ENCODE measurements around the gene SEMA4C. TPM values are rescaled to one million over a fixed set of nuclear protein-coding genes. Genes with fewer than 3 reads are reported as not detected.
"Not testable (repeated sequence)": the region's sequence is repeated elsewhere in the genome, so short reads cannot be mapped to it uniquely, and the experiment has no call there.

SEMA4C gene
- polyA plus RNA-seq, 4 donors: 0.45 to 26.8 (median 11.2) TPM

DNA sequence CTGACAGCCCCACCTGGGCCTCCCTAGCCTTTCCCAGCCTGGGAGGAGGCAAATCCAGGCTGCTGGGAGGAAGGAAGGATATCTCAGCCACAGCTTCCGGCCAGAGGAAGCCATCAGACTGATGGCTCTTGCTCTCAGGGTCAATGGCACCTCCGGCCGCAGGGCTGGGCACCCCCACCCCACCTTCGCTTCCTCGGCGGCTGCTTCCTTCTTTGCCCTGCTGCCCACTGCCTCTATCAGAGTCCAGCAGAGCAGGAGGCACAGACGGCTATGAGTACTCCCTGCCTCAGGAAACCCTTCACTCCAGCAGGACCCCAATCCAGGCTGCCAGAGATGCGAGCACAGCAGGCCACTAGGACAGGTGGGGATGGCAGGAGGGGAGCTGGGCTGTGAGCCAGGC, 3.3 kb downstream of the SEMA4C start:
- no peak overlapping the region for H3K27ac ChIP-seq (ENCODE audit: low read depth in 1 of 3, low read length in 2 of 3)
- peaks cover 0 to 57% (median 2%) of the 10 kb centered on the region in 3 donors for H3K36me3 ChIP-seq (ENCODE audit: control insufficient read depth in 3 of 3, insufficient read depth in 2 of 3, low read depth in 1 of 3, low read length in 3 of 3)
- no peak for FAIRE-seq
- H3K4me1 ChIP-seq (ENCODE audit: control insufficient read depth in 3 of 3, insufficient read depth in 2 of 3, low read depth in 1 of 3, low read length in 2 of 3): peaks cover 0 to 32% (median 6%) of the 10 kb centered on the region in 3 donors
- no peaks in the 10 kb centered on the region for H3K27me3 ChIP-seq (ENCODE audit: control insufficient read depth in 3 of 3, insufficient read depth in 3 of 3, low read length in 3 of 3)
- 62 to 87% (median 66%) methylated on average over 4 to 8 of the region's 8 CpGs for WGBS, 3 donors
- H3K4me3 ChIP-seq (ENCODE audit: low read depth in 1 of 3, low read length in 3 of 3): no peak overlapping the region
- no peaks in the 10 kb centered on the region for H3K9me3 ChIP-seq (ENCODE audit: control insufficient read depth in 2 of 2, insufficient read depth in 1 of 2, low read depth in 1 of 2, low read length in 1 of 2)
- DNase-seq: no peak

DNA sequence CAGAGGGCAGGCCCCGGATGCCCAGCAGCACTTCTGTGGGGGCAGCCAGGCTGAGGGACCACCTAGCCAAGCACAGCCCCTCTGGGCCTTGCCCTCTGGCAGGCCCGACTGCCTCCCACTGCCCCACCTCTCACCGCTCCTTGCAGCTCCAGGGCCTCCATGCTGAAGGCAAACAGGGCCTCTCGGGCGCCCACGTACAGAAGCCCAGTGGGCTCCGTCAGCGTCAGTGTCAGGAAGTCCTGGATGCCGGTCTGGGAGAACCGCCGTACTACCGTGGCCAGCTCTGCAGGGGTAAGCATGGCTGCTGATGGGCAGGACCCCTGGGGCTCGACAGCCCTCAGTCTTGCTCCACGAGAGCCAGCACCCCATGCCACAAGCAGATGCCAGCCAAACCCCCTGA, 3.7 kb downstream of the SEMA4C start:
- FAIRE-seq (no peak), DNase-seq (no peak)
- H3K27ac ChIP-seq (ENCODE audit: low read depth in 1 of 3, low read length in 2 of 3): no peak overlapping the region
- H3K9me3 ChIP-seq (ENCODE audit: control insufficient read depth in 2 of 2, insufficient read depth in 1 of 2, low read depth in 1 of 2, low read length in 1 of 2): no peaks in the 10 kb centered on the region
- H3K4me1 ChIP-seq (ENCODE audit: control insufficient read depth in 3 of 3, insufficient read depth in 2 of 3, low read depth in 1 of 3, low read length in 2 of 3): peaks cover 0 to 36% (median 6%) of the 10 kb centered on the region in 3 donors
- WGBS, 3 donors: 76 to 90% (median 87%) methylated on average over 13 to 14 of the region's 14 CpGs
- H3K27me3 ChIP-seq (ENCODE audit: control insufficient read depth in 3 of 3, insufficient read depth in 3 of 3, low read length in 3 of 3): no peaks in the 10 kb centered on the region
- peaks cover 0 to 62% (median 2%) of the 10 kb centered on the region in 3 donors for H3K36me3 ChIP-seq (ENCODE audit: control insufficient read depth in 3 of 3, insufficient read depth in 2 of 3, low read depth in 1 of 3, low read length in 3 of 3)
- no peak overlapping the region for H3K4me3 ChIP-seq (ENCODE audit: low read depth in 1 of 3, low read length in 3 of 3)

DNA sequence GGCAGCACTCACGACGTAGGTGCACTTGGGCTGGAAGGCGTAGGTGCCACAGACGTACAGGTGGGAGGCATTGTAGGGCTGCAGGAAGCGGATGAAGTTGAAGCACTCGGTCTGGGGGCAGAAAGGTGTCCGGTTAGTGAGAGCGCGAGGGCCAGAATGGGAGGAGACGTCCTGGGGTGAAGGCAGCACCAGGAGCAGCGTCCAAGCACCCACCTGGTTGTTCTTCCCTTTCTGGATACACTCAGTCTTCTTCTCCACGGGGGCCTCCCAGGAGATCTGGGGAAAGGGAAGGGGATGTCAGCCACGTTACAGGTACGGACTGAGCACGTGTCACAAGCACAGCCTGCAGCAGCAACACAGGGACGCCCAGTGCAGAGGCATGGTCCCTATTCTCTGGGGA, 4.2 kb downstream of the SEMA4C start:
- no peak overlapping the region for H3K4me3 ChIP-seq (ENCODE audit: low read depth in 1 of 3, low read length in 3 of 3)
- WGBS, 3 donors: 82 to 92% (median 90%) methylated on average over 16 of the region's 16 CpGs
- H3K27ac ChIP-seq (ENCODE audit: low read depth in 1 of 3, low read length in 2 of 3): no peak overlapping the region
- DNase-seq (no peak), FAIRE-seq (no peak)
- H3K4me1 ChIP-seq (ENCODE audit: control insufficient read depth in 3 of 3, insufficient read depth in 2 of 3, low read depth in 1 of 3, low read length in 2 of 3): peaks cover 0 to 32% (median 6%) of the 10 kb centered on the region in 3 donors
- H3K27me3 ChIP-seq (ENCODE audit: control insufficient read depth in 3 of 3, insufficient read depth in 3 of 3, low read length in 3 of 3): no peaks in the 10 kb centered on the region
- no peaks in the 10 kb centered on the region for H3K9me3 ChIP-seq (ENCODE audit: control insufficient read depth in 2 of 2, insufficient read depth in 1 of 2, low read depth in 1 of 2, low read length in 1 of 2)
- peaks cover 0 to 67% (median 2%) of the 10 kb centered on the region in 3 donors for H3K36me3 ChIP-seq (ENCODE audit: control insufficient read depth in 3 of 3, insufficient read depth in 2 of 3, low read depth in 1 of 3, low read length in 3 of 3)

DNA sequence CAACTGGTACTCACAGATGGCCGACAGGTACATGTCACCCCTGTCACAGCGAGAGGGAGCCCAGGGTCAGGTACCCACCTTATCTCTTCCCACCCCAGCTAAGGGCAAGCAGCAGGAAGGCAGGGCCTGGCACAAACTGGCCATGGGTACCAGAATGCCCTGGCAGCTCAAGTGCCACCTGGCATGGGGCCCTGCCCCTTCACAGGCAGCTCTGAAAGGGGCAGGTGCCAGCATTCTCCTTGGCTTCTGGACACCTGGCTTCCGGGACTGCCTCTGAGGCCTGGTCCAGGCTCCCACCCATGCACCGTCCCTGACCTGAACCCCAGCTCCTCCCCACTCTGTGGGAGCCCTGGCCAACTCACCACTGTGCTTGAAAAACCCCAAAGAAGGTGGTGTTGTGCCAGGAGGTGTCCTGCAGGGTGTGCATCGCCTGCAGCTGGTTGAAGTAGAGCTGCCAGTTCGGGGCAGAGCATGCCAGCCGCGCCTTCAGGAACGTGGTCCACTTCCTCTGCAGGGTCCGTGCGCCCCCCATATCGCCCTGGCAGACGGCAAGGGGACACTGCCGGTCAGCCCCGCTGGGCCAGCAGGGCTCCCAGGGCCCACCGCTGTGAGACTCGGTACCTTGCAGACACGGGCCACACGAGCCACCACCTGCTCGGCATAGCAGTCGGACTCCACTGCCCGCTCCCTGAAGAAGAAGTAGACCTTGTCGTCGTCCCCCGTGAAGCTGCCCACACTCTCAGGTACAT, 5.4 kb downstream of the SEMA4C start:
- WGBS, 3 donors: 84 to 86% (median 85%) methylated on average over 25 of the region's 25 CpGs
- no peak for DNase-seq
- peaks cover 0 to 75% (median 2%) of the 10 kb centered on the region in 3 donors for H3K36me3 ChIP-seq (ENCODE audit: control insufficient read depth in 3 of 3, insufficient read depth in 2 of 3, low read depth in 1 of 3, low read length in 3 of 3)

DNA sequence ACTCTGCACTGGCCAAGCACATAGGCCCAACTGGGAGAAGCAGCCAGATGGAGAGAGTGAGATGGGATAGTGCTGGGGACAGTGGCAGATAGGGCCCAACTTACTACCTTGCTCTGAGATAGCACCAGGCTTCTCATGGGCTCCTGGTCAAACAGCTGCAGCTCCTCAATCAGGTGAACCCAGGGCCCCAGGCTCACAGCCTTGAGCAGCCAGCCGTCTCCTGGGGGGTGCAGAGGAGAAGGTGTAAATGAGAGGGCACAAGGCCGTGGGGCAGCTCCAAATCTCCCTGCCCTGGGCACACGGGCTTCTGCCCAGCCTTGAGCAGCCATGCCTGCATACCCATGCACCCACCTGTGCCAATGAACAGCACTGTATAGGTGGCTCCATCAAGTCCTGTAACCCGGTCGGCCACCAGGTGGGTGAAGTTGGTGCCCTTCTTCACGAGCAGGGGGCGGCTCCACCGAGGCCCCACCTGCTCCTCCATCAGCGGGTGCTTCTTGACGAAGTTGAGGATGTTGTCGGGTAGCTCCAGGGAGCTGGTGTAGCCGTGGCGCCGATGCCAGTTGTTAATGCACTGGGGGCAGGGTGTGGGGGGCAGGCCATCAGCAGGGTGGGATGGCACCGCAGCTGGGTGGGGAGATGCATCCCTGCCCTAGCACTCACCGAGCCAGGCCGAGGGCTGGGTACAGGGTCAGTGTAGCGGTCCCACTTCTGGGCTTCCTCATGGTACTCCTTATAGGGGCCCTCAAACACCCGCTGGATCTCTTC, 6.1 kb downstream of the SEMA4C start:
- no peak overlapping the region for H3K4me3 ChIP-seq (ENCODE audit: low read depth in 1 of 3, low read length in 3 of 3)
- peaks cover 0 to 75% (median 2%) of the 10 kb centered on the region in 3 donors for H3K36me3 ChIP-seq (ENCODE audit: control insufficient read depth in 3 of 3, insufficient read depth in 2 of 3, low read depth in 1 of 3, low read length in 3 of 3)
- no peaks in the 10 kb centered on the region for H3K27me3 ChIP-seq (ENCODE audit: control insufficient read depth in 3 of 3, insufficient read depth in 3 of 3, low read length in 3 of 3)
- peaks cover 0 to 34% (median 6%) of the 10 kb centered on the region in 3 donors for H3K4me1 ChIP-seq (ENCODE audit: control insufficient read depth in 3 of 3, insufficient read depth in 2 of 3, low read depth in 1 of 3, low read length in 2 of 3)
- H3K9me3 ChIP-seq (ENCODE audit: control insufficient read depth in 2 of 2, insufficient read depth in 1 of 2, low read depth in 1 of 2, low read length in 1 of 2): no peaks in the 10 kb centered on the region
- 89 to 92% (median 89%) methylated on average over 18 to 19 of the region's 19 CpGs for WGBS, 3 donors
- FAIRE-seq: no peak
- no peak overlapping the region for H3K27ac ChIP-seq (ENCODE audit: low read depth in 1 of 3, low read length in 2 of 3)
- no peak for DNase-seq

More for the DNA sequence above, 5.4 kb downstream of the SEMA4C start:
- H3K4me1 ChIP-seq (ENCODE audit: control insufficient read depth in 3 of 3, insufficient read depth in 2 of 3, low read depth in 1 of 3, low read length in 2 of 3): peaks cover 0 to 28% (median 6%) of the 10 kb centered on the region in 3 donors
- no peaks in the 10 kb centered on the region for H3K27me3 ChIP-seq (ENCODE audit: control insufficient read depth in 3 of 3, insufficient read depth in 3 of 3, low read length in 3 of 3)
- no peak overlapping the region for H3K4me3 ChIP-seq (ENCODE audit: low read depth in 1 of 3, low read length in 3 of 3)
- no peak overlapping the region for H3K27ac ChIP-seq (ENCODE audit: low read depth in 1 of 3, low read length in 2 of 3)
- no peaks in the 10 kb centered on the region for H3K9me3 ChIP-seq (ENCODE audit: control insufficient read depth in 2 of 2, insufficient read depth in 1 of 2, low read depth in 1 of 2, low read length in 1 of 2)
- no peak for FAIRE-seq

DNA sequence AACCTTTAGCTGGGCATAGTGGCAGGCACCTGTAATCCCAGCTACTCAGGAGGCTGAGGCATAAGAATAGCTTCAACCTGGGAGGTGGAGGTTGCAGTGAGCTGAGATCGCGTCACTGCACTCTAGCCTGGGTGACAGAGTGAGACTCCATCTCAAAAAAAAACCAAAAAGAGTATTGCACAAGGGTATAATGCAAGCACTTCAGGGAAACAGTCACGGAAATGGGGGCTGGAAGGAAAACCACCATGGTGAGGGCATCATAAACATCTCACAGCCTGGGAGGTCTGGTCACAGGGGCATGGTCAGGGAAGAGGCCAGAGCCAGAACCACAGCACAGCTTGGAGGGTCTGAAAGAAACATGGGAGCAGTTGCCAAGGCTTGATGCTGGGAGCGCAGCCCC, 6.8 kb downstream of the SEMA4C start:
- H3K9me3 ChIP-seq (ENCODE audit: control insufficient read depth in 2 of 2, insufficient read depth in 1 of 2, low read depth in 1 of 2, low read length in 1 of 2); H3K27me3 ChIP-seq (ENCODE audit: control insufficient read depth in 3 of 3, insufficient read depth in 3 of 3, low read length in 3 of 3); H3K27ac ChIP-seq (ENCODE audit: low read depth in 1 of 3, low read length in 2 of 3); FAIRE-seq; H3K4me3 ChIP-seq (ENCODE audit: low read depth in 1 of 3, low read length in 3 of 3); DNase-seq: not testable (repeated sequence)
- Histone ChIP-seq H3K36me3 (ENCODE audit: control insufficient read depth in 3 of 3, insufficient read depth in 2 of 3, low read depth in 1 of 3, low read length in 3 of 3) (peaks cover 0 to 74% (median 2%) of the 10 kb centered on the region in 3 donors), H3K4me1 (ENCODE audit: control insufficient read depth in 3 of 3, insufficient read depth in 2 of 3, low read depth in 1 of 3, low read length in 2 of 3) (peaks cover 0 to 38% (median 6%) of the 10 kb centered on the region in 3 donors)
- 87 to 89% (median 89%) methylated on average over 4 of the region's 4 CpGs for whole genome bisulfite sequencing, 3 donors

DNA sequence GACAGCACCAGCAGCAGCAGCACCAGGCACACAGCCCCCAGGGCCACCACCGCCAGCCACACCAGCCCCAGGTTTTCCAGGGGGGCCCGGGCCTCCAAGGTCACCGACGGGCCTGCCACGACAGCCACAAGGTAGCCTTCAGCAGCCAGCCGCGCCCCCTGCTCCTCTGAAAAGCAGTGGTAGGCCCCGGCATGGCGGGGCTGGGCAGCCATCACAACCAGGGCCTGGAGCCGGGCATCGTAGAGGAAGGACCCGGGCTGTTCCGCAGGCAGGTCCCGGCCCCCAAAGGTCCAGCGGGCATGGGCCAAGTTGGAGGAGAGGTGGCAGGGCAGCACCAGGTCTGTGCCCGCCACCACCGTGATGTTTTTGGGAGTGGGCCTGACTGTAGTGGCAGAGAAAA, 8.8 kb downstream of the SEMA4C start:
- no peak for FAIRE-seq
- WGBS, 3 donors: 93 to 94% (median 93%) methylated on average over 13 to 17 of the region's 17 CpGs

More for the DNA sequence above, 8.8 kb downstream of the SEMA4C start:
- DNase-seq: no peak
- Histone ChIP-seq H3K27ac (ENCODE audit: low read depth in 1 of 3, low read length in 2 of 3) (no peak overlapping the region), H3K36me3 (ENCODE audit: control insufficient read depth in 3 of 3, insufficient read depth in 2 of 3, low read depth in 1 of 3, low read length in 3 of 3) (peaks cover 0 to 55% (median 2%) of the 10 kb centered on the region in 3 donors), H3K27me3 (ENCODE audit: control insufficient read depth in 3 of 3, insufficient read depth in 3 of 3, low read length in 3 of 3) (no peaks in the 10 kb centered on the region), H3K4me1 (ENCODE audit: control insufficient read depth in 3 of 3, insufficient read depth in 2 of 3, low read depth in 1 of 3, low read length in 2 of 3) (peaks cover 0 to 30% (median 3%) of the 10 kb centered on the region in 3 donors), H3K9me3 (ENCODE audit: control insufficient read depth in 2 of 2, insufficient read depth in 1 of 2, low read depth in 1 of 2, low read length in 1 of 2) (no peaks in the 10 kb centered on the region), H3K4me3 (ENCODE audit: low read depth in 1 of 3, low read length in 3 of 3) (no peak overlapping the region)

Data from small intestine (tissue), 7 donors.